ENCODE measurements around the gene TIFAB.
A peak's percentile ranks its signal among the peaks of the same experiment; 100 is the strongest.

Gene TIFAB

DNA sequence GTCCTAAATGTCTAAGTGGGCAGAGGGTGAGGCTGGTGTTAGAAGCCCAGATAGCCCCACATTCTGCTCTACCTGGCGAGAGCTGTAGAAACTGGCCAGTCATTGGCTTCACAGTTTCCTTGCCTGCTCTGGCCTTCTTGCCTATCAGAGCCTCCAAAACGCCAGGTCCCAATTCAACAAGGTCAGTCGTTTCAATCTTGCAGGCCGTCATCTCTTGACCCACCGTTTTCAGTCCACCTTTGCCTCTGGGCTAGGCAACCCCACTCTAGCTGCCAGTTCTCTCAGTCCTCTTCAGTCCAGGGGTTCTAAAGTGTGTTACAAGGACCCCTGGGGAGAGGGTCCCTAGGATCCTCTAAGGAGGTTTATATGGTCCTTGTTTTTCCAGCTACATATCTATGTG is 20.0 kb upstream of the TIFAB start:
- Mint-ChIP-seq H3K27ac (no peak overlapping the region), H3K4me1 (no peaks in the 10 kb centered on the region), H3K9me3 (no peaks in the 10 kb centered on the region), H3K4me3 (no peak overlapping the region), H3K27me3 (peaks cover 29 to 49% of the 10 kb centered on the region in 2 donors), H3K36me3 (no peaks in the 10 kb centered on the region)
- no peak for ATAC-seq (replicated peaks)
- no peak for DNase-seq

DNA sequence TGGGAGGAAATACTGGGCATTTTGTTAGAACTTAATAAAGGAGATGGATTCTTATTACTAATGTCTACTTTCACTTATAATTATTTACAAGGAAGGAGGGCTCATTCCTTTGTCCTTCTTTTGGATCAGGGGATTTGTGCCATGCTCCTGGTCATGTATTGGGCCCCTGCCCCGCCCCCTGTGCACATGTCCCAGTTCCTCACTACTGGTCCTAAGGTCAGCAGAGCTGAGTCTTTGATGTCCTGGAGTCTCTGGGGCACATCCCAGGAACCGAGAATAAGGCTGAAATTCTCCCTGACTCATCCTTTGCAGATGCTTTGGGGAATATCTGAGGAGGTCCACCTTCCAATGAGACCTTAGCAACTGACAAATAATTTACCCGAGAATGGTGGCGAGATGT is 19.6 kb upstream of the TIFAB start:
- H3K9me3 Mint-ChIP-seq, result no peaks in the 10 kb centered on the region
- no peak overlapping the region for H3K4me3 Mint-ChIP-seq
- DNase-seq (no peak), ATAC-seq (replicated peaks) (no peak)
- H3K36me3 Mint-ChIP-seq, result no peaks in the 10 kb centered on the region
- no peak overlapping the region for H3K27ac Mint-ChIP-seq
- H3K4me1 Mint-ChIP-seq, result no peaks in the 10 kb centered on the region
- H3K27me3 Mint-ChIP-seq, result peaks cover 25 to 51% of the 10 kb centered on the region in 2 donors

- Mint-ChIP-seq H3K27me3 (peaks cover 32 to 57% of the 10 kb centered on the region in 2 donors), H3K36me3 (no peaks in the 10 kb centered on the region), H3K4me3 (no peak overlapping the region), H3K9me3 (no peaks in the 10 kb centered on the region), H3K27ac (no peak overlapping the region), H3K4me1 (peaks cover 4 to 8% of the 10 kb centered on the region in 2 donors)
- DNase-seq, result no peak
- ATAC-seq (replicated peaks), result no peak
These were observed 17.8 kb upstream of the TIFAB start for GRCh38 chr5:135469911-135470310.

DNA sequence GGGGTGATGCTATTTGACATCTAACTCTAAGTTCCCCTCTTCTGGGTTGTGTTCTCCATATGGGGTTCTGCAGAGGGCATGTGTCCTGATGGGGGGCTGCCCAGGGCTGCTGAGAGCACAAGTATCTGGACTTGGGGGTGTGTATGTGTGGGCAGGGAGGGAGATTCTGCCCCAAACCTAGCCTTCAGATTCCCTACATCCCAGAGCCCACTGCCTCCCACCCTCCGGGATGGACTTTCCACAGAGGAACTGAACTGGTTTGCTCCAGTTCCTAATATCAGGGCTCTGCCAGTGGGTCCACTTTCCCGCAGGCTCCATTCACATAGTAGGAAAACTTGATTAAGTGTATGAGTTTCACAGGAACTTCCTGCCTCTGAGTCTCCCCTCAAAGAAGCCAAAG is 16.4 kb upstream of the TIFAB start:
- Mint-ChIP-seq H3K9me3 (no peaks in the 10 kb centered on the region), H3K4me3 (no peak overlapping the region), H3K27ac (no peak overlapping the region), H3K36me3 (no peaks in the 10 kb centered on the region), H3K27me3 (peaks cover 37 to 60% of the 10 kb centered on the region in 2 donors), H3K4me1 (peaks cover 4 to 8% of the 10 kb centered on the region in 2 donors)
- ATAC-seq (replicated peaks) (no peak), DNase-seq (no peak)

DNA sequence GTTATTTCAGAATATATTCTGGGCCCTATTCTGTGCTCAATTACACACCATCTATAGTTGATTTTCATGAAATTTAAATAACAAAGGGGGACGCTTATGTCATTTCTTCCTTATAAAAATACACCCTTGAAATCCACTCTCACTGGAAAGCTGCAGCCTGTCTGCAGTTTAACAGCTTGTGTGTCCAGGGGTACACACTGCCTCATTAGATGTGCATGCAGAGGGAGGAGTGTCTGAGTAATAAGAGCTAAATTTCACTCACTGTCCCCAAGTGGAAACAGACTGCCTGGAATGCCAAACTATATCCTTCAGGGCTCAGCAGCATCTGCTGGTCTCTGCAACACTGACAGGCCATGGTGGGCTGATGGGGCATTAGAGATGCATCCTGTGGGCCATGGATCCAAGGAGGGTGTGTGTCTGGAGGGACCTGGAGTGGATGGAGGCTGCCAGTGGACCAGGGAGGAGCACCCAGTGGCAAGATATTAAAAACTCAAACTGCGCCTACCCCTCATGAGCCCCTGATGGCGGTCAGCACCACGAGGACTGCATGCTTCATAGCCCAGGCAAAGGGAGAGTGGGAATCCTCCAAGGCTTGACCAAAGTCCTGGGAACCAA is 15.8 kb upstream of the TIFAB start:
- ATAC-seq (replicated peaks) (no peak), DNase-seq (no peak)
- Mint-ChIP-seq H3K4me3 (no peak overlapping the region), H3K36me3 (no peaks in the 10 kb centered on the region), H3K27me3 (peaks cover 39 to 58% of the 10 kb centered on the region in 2 donors), H3K4me1 (peaks cover 4 to 8% of the 10 kb centered on the region in 2 donors), H3K27ac (no peak overlapping the region), H3K9me3 (no peaks in the 10 kb centered on the region)

GRCh38 chr5:135467051-135467625 is 15.0 kb upstream of the TIFAB start:
- no peak overlapping the region for H3K4me3 Mint-ChIP-seq
- DNase-seq (no peak), ATAC-seq (replicated peaks) (no peak)
- no peaks in the 10 kb centered on the region for H3K36me3 Mint-ChIP-seq
- H3K4me1 Mint-ChIP-seq, result peaks cover 4 to 13% of the 10 kb centered on the region in 2 donors
- H3K27me3 Mint-ChIP-seq, result peaks cover 35 to 58% of the 10 kb centered on the region in 2 donors
- no peak overlapping the region for H3K27ac Mint-ChIP-seq
- no peaks in the 10 kb centered on the region for H3K9me3 Mint-ChIP-seq

- Mint-ChIP-seq H3K27me3 (peaks cover 35 to 58% of the 10 kb centered on the region in 2 donors), H3K4me3 (peak overlapping the region; percentile 60 to 66), H3K27ac (no peak overlapping the region)
These were observed 14.3 kb upstream of the TIFAB start for GRCh38 chr5:135466178-135467050.

DNA sequence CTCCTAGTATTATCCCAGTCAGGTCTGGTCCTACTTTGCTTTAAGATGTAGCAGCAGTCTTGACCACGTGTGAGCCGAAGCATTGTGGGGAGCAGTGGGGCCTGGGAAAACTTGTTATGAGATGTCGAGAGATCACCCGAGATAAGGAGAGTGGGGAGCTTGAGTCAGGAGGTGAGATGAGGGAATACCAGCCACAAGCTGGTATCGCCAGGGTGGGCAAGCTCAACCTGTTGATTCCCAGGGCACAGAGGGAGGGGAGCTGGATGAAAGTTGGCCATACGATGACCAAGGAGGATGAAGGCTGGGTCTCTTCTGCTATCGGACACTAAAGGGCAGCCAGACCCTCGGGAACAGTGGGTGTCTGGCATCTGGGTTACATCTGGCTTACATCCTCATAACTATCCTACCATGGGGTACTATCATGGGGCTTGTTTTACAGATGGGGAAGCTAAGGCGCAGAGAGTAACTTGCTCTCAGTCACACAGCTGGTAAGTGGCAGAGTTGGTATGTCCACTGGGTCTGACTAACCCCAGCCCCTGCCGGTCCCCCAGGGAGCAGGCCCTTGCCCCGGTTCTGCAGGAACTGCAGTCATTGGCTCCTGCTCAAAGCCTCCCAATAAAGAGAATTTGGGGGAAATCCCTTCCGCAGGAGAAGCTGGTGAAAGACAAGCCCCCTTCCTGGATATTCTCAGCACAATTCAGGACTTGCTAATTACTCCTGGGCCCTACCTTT is 13.4 kb upstream of the TIFAB start:
- Mint-ChIP-seq H3K4me1 (peaks cover 4 to 15% of the 10 kb centered on the region in 2 donors), H3K4me3 (no peak overlapping the region), H3K27me3 (peaks cover 35 to 56% of the 10 kb centered on the region in 2 donors), H3K27ac (no peak overlapping the region), H3K36me3 (no peaks in the 10 kb centered on the region), H3K9me3 (no peaks in the 10 kb centered on the region)
- ATAC-seq (replicated peaks) (no peak), DNase-seq (no peak)

More at GRCh38 chr5:135466178-135467050, 14.3 kb upstream of the TIFAB start:
- Mint-ChIP-seq H3K9me3 (no peaks in the 10 kb centered on the region), H3K36me3 (no peaks in the 10 kb centered on the region), H3K4me1 (peaks cover 4 to 15% of the 10 kb centered on the region in 2 donors)
- DNase-seq (peak; percentile 61), ATAC-seq (replicated peaks) (peak; percentile 89 to 90)

DNA sequence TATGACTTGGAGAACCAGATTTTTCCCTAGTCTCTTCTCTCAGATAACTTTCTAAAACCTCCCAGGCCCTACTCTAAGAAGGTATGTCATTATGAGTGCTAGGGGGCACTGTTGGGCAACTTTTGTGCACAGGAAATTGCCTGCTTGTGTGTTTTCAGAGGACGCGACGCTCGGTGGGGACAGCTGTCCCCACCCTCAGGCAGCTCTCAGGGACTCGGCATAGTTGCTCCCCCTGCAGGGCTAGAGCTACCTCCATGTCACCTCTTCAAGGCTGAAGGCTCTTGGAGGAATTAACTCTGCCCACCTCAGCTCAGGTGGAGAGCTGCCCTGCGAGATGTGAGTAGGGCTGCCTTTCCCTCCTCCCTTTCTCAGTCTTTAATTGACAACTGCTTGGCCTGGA is 10.2 kb upstream of the TIFAB start:
- no peak overlapping the region for H3K27ac Mint-ChIP-seq
- H3K4me1 Mint-ChIP-seq, result peaks cover 4 to 15% of the 10 kb centered on the region in 2 donors
- DNase-seq (peak; percentile 28), ATAC-seq (replicated peaks) (peak; percentile 71 to 76)
- H3K4me3 Mint-ChIP-seq, result no peak overlapping the region
- peaks cover 38 to 46% of the 10 kb centered on the region in 2 donors for H3K27me3 Mint-ChIP-seq
- no peaks in the 10 kb centered on the region for H3K36me3 Mint-ChIP-seq
- H3K9me3 Mint-ChIP-seq, result no peaks in the 10 kb centered on the region

GRCh38 chr5:135461481-135462151 is 9.5 kb upstream of the TIFAB start:
- H3K27ac Mint-ChIP-seq, result no peak overlapping the region
- no peaks in the 10 kb centered on the region for H3K36me3 Mint-ChIP-seq
- H3K4me1 Mint-ChIP-seq, result peaks cover 7 to 17% of the 10 kb centered on the region in 2 donors
- DNase-seq (no peak), ATAC-seq (replicated peaks) (no peak)
- H3K4me3 Mint-ChIP-seq, result no peak overlapping the region
- peaks cover 37 to 39% of the 10 kb centered on the region in 2 donors for H3K27me3 Mint-ChIP-seq
- no peaks in the 10 kb centered on the region for H3K9me3 Mint-ChIP-seq

- ATAC-seq (replicated peaks) (no peak), DNase-seq (no peak)
- peaks cover 9 to 17% of the 10 kb centered on the region in 2 donors for H3K4me1 Mint-ChIP-seq
- H3K36me3 Mint-ChIP-seq, result no peaks in the 10 kb centered on the region
- H3K27ac Mint-ChIP-seq, result no peak overlapping the region
- H3K4me3 Mint-ChIP-seq, result no peak overlapping the region
- H3K27me3 Mint-ChIP-seq, result peaks cover 27 to 28% of the 10 kb centered on the region in 2 donors
- no peaks in the 10 kb centered on the region for H3K9me3 Mint-ChIP-seq
These were observed 8.3 kb upstream of the TIFAB start for GRCh38 chr5:135460246-135461033.

DNA sequence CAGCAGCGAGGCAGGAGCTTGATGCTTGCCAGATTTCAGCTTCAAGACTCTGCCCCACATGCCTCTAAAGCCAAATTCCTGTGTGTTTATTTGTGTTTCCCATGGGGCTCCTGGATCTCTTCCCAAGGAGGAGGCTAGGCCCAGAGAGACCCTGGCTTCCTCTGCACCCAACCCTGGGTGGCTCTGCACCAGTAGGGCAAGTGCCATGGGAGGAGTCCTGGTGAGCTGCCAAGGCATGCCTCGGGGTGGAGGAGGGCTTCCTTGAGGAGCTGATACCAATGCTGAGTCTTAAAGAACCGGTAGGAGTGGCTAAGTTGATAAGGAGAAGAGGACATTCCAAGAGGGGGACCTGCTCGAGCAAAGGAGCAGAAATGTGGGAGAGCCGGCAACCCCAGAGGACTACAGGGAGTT is 6.8 kb upstream of the TIFAB start:
- Mint-ChIP-seq H3K4me3 (no peak overlapping the region), H3K27ac (no peak overlapping the region), H3K27me3 (peaks cover 19 to 20% of the 10 kb centered on the region in 2 donors), H3K9me3 (no peaks in the 10 kb centered on the region), H3K36me3 (no peaks in the 10 kb centered on the region), H3K4me1 (peaks cover 9 to 17% of the 10 kb centered on the region in 2 donors)
- no peak for ATAC-seq (replicated peaks)
- no peak for DNase-seq

DNA sequence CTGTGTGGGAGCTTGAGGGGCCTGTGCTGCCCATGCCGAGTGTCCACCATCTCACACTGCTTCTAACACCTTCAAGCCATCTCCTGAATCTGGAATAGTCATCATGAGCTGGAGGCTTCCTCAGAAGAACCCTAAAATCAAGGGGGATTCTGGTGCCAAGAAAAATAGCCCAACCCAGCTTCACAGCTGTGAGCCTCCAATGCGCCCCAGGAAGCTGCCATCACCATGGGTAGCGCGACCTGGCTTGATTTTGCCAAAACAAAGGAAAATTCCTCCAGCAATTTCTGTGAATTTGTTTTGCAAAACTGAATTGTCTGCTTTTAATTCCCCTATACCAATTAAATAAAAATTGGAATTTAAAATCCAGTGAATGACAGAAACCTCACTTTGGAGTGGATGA is 6.2 kb upstream of the TIFAB start:
- Mint-ChIP-seq H3K9me3 (no peaks in the 10 kb centered on the region), H3K36me3 (no peaks in the 10 kb centered on the region), H3K27ac (no peak overlapping the region), H3K4me3 (no peak overlapping the region), H3K4me1 (peaks cover 9 to 17% of the 10 kb centered on the region in 2 donors), H3K27me3 (peaks cover 14 to 16% of the 10 kb centered on the region in 2 donors)
- DNase-seq (no peak), ATAC-seq (replicated peaks) (no peak)
